GM19395 (cell line): ENCODE data around the gene ARHGEF2.

Source experiments
- ATAC-seq: cut with Tn5 transposase; IDR thresholded peaks from one replicate; pipeline ENCODE4 v1.9.1; 2021; ENCODE audit warnings: mild to moderate bottlenecking, moderate library complexity; ENCODE audit not compliant: unreplicated experiment

The ARHGEF2 gene

DNA sequence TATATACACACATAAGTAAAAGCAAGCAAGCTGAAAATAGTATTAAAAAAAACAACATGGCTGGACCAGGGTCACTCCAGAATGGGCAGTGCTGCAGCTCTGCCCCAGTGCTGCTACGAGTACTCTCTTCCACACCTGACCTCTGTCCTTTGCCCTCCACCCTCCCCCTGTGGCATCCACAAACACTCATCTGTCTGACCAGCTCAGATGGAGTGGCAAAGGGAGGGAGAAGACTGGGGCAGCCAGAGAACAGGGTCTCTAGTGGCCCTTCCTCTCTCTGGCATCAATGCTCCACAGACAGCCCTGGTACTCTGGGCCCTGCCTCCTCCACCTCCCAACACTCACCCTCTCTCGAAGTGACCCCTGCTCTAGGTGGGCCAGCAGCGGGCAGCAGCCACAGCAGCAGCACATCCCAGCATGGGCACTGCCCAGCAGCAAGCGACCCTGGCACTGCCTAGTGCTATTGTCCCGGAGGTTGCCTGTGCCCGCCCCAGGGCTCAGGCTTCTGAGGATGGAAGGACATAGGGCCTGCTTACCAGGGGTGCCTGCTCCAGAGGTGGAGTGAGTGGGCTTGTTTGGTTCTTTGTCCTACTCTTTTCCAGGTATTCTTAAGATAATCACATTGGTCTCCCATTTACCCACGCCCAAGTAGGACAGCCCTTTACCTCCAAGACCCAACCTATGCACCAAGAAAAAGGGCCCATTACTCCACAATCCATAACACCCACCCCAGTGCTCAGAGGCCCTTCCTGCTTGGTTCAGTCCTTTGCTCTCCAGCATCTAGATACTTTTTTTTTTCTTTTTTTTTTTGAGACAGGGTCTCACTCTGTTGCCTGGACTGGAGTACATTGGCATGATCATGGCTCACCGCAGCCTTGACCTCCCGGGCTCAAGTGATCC is 6.2 kb downstream of the ARHGEF2 start:
- no peak for ATAC-seq

DNA sequence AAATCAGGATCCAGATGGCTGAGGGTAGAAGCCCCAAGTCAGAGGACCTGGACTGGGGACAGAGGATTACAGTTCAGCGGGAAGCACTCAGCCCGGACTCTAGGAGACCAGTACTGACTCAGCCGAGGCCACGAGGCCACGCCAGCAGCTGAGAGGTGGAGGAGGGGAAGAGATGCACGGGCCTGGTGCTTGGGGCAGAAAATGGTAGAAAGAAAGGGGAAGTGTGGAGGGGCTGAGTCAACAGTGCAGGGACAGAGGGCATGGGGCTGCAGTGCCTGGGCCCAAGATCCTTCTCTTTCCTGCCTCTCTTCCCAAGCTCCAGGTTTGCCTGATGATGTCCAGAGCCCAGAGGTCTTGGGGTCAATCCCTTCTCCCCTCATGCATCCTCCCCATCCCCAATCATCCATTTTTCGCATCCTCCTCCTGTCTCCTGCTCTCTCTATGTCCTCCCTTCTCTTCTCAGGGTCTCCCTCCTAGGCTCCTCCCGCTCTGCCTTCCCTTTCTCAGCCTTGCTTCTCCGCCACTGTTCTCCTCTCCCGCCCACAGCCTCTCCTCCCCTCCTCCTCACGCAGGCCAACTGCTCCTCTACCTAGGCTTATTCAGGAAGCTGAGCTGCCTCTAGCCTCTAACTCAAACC is 7.7 kb downstream of the ARHGEF2 start:
- no peak for ATAC-seq

DNA sequence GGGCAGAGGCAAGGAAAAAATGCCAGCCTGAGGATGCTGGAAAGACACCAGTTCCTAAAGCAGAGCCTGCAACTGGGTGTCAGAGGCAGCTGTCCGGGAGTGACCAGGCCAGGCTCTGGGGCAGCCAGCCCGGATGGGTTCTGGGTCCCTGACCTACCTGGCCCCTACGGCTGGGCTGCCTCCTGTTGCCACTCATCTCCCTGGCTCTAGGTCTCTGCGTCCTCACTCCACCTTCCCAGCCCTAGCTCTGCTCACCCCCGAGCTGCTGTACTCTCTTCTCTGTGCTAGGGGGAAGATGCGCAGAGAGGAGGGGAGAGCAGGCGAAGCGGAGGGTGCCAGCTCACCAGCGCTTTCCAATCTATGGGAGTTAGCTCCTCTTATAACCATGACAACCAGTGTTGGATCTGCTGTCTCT is 9.0 kb downstream of the ARHGEF2 start:
- no peak for ATAC-seq

DNA sequence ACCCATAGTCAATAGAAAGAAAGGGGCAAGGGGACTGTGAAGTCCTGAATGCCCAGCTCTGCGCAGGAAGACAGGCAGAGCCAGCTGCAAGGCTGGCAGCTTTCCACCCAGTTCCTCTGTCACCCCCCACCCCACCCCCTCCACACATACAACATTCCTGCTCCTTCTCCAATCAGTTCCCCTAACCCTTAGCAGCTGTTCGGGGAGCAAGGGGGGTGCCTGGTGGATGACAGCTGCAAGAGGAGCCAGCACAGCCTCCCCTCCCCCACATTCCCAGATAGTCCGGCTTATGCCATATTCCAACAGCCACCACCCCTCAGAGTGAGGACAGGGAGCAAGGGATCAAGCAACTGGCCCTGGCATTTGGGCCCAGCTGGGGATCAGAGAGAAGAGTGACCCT is 9.7 kb downstream of the ARHGEF2 start:
- ATAC-seq, result no peak

DNA sequence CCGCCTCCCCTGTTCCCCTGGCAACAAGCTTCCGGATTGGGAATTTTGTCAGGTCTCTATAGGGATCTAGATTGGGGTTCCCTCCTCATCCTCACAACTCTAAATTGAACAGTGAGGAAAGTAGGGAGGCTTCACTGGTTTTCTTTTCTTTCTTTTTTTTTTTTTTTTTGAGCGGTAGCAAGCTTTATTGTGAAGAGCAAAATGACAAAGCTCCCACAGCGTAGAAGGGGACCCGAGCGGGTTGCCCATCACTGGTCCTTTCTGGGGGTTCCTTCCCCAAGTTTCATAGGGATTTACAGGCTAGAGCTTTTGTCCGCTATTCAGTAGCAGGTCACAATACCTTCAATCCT is 10.3 kb downstream of the ARHGEF2 start:
- no peak for ATAC-seq

DNA sequence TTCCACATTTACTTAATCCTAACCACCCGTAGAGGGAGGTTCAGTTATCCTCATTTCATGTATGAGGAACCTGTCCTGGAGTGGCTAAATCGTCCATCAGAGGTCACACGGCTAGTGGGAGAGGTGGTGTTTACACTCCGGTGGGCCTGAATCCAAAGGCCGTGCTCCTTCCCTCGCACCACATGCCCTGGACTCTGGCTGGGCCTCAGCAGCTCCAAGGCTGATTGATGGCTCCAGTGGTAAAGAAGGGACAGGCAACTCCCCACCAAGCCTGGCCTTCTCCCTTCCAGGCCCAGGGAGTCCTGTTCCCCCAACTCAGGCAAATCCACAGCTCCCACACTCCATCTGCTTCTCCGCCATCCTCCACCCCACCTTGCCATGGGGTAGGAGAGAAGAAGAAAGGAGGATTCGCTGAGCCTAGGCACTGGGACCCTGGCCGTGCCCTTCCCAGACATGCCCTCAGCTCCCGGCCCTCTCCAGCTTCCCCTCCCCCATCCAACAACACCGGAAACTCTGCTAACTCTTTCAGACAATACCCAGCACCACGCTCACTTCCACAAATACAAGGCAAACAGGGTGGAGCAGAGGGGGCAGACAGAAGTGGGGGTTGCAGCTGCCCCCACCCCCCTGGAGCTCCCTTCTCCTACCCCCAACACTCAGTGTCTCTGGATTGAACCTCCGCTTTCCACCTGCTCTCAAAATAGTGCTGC is 10.9 kb downstream of the ARHGEF2 start:
- ATAC-seq, result no peak

DNA sequence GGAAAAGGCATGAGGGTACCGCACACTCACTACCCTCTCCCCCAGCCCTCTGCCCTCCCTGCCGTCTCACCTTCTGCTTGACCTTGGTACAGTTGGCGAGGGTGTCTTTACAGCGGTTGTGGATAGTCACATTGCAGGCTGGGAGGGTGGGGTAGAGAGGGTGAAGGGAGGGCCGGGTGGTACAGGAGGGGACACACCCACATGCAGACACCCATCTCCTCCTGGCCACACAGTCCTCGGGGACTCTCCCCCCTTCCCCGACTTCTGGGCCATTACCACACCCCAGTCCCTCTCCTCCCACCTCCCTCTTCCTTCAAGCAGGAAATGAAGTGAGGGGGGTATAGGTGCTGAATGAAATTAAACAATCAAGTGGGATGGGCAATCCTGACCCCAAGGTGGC is 11.6 kb downstream of the ARHGEF2 start:
- no peak for ATAC-seq

DNA sequence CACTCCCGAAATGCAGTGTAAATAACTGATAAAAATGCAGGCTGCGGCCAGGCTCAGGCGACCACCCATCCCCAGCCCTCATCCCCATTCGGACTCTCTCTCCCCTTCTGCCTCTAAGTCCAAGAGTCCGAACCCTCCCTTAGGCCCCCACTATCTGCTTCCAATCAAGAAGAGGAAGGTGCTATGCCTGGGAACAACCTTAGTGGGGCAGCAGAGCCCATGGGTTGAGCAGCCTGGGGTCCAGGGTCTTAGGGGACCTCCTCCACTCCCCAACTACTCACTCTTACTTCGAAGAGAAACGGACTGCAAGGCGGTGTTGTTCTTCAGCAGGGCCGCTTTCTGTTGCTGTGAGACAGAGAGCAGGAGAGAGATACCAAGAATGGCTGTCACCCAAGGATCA is 12.2 kb downstream of the ARHGEF2 start:
- no peak for ATAC-seq

DNA sequence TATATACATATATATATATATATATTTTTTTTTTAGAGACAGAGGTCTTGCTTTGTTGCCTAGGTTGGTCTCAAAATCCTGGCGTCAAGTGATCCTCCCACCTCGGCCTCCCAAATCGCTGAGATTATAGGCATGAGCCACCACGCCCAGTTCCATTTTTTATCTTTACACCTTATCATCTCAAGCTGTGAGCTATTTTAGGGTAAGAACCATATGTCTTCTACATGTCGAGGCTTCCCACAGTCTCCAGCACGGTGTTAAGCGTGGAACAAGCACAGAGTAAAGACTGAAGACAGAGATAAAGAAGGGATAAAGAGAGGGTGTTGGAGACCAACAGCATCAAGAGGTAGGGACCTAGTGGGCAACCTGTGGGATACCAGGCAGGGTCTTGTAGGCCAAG is 14.2 kb downstream of the ARHGEF2 start:
- no peak for ATAC-seq

DNA sequence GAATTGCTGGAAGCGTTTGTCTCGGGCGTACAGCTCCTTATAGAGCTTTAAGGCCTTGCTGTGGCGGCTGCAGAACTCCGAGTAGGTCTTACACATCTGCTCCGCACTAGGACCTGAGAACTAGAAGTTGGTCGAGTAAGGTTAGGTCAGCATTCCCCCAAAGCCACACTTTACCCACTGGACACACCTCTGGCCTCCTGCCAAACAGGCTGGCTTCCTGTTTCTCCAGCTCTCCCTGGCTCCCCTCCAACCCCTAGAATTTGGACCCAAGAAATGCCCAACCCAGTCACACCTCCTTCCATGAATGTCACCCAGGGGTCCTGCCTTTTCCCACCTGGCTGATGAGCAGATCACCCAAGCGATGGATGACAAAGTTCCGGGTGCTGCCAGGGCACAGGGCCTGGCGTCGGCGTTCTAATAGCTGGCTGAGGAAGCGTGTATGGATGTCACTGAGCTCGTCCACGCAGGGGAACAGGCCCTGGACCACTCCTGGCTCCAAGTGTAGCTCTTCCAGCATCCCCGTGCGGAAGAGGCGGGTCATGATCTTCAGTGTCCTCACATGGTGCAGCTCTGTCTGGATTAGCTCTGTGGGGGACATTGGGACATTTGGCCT is 15.6 kb downstream of the ARHGEF2 start:
- ATAC-seq, result no peak

DNA sequence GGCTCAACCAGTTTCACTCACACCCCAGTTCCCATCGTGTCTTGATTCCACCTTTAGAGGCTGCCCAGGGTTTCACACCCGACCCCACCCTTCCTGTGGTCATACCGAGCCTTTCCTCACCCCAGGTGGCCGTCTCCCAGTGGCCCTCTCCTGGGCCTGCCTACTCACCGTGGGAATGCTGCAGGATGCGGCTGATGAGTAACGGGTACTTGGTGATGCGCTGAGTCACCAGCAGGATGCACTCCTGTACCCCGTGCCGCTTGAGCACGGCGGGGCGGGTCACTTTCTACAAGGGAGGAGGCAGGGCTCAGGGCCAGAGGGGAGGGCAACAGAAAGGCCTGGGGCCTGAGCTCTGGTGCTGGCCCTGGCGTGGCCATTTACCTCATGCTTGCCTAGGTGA is 16.4 kb downstream of the ARHGEF2 start:
- no peak for ATAC-seq

DNA sequence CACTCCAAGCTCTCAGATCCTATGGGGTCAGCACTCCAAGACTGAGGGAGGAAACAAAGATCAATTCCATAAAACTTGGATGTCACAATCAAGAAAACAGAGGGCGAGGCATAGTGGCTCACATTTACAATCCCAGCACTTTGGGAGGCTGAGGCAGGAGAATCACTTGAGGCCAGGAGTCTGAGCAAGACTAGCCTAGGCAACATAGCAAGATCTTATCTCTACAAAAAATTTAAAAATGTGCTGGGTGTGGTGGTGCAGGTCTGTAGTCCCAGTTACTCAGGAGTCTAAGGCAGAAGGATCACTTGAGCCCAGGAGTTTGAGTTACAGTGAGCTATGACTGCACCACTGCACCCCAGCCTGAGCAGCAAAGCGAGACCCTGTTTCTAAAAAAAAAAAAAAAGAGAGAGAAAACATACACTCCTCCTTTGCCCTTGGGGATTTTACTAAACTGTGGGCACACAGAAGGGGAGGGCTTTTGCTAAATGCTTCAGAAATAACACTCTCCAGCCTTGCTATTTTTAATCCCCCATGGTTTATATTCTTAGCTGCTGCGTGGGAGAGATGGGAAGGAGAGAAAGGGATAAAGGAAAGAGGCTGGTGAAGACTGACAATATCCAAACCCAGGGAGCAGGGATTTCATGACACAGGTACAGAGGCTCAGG is 18.1 kb downstream of the ARHGEF2 start:
- ATAC-seq, result no peak

DNA sequence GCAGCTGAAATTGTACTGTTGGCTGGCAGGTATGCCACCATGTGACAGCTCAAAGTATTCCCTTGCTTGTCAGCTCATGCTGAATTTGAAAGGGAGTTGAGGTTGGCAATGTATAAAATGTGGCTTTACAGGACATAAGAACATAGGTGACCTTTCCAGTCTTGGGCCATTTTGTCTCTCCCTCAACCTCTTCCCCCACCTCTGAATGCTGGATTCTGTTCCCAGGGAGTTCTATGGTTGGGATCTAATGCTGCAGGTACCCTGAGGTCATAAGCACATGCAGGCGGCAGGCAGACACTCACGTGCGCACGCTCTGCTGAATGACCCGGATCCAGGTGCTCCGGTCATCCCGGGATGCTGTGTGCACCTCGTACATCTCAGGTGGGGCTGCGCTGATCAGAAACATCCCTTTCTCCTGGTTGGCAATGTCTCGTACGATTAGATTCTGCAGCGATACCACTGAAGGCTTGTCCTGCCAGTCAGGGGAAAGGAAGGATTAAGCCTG is 20.9 kb downstream of the ARHGEF2 start:
- ATAC-seq, result no peak

DNA sequence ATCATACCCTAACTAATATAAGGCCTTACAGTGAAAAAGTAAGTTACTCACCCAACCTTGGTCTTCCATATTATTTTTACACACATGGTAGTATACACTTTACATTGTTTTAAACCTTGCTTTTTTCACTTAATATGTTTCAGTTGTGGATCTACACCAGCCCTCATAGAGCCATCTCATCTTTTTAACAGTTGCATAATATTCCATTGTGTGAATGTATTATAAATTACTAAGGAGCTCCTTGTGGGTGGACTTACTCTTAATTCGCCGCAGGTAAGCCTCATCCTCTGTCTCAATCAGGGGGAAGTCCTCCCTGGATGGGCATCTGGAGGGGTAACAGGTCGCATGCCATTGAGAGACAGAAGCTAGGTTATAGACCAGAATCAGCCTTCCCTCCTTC is 23.7 kb downstream of the ARHGEF2 start:
- ATAC-seq, result no peak

DNA sequence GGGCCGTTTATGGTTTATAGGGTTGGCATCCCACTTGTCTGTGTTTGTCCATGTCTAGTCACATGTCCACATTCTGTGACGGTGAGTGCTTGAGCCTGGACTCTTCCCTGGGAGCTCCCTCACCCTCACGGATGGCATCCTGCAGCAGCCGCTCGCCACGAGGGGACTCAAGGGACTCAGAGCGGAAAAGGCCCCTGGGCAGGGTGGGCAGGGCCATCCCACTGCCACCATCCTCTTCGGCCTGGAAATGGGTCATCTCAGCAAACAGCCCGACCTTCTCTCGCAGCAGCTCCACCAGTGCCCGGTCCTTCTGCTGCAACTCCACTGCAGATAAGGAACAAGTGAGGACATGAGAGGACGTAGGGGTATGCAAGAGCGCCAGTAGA is 25.8 kb downstream of the ARHGEF2 start:
- ATAC-seq, result no peak

DNA sequence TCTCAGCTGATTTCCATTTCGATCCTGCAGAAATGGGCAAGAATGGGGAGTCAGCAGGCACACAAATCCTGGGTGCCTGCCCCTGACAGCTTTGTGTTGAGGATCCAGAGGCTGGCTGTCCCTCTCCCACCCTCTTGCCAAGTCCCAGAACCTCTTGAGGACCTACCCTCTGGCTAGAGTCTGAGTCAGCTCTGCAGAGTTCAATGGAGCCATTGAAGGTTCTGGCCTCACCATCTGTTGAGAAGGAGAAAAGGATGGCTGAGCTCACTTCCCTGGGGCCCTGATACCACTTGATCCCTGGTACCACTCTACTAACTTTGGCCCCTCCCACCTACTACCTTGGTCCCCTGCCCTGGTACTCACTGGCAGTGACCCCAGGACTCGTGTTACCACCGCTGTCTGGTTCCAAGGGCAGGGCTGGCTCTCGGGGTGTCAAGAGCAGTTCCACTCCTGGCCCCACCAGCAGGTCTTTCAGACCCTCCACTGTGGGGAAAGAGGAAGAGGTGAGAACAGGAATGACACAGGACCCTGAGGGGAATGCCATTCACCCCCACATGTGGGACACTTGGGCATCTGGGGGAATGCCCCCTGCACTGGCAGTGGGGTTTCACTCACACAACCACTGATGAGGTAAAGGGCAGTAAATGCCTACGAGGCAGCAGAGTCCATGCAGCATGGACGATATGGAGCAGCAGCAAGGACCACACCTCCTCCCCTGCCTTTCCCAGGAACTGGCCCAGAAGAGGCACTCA is 26.4 kb downstream of the ARHGEF2 start:
- ATAC-seq, result no peak

DNA sequence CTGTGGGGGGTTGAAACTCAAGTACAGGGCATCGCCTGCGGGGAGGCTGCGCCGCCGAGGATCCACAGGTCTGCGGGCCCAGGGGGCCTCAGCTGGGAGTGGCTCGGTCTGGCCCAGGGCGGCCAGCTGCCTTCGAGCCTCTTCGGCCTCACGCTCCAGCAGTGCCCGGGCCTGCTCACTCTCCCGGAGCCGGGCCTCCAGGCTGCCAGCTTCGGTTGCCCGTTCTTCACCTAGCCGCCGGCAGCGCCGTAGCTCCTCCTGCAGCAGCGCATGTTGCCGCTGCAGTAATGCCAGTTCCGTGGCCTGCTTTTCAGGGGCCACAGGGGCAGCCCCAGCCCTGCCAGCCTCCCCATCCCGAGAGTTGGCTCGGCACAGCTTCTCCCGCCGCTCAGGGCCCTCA is 27.5 kb downstream of the ARHGEF2 start:
- ATAC-seq, result no peak

DNA sequence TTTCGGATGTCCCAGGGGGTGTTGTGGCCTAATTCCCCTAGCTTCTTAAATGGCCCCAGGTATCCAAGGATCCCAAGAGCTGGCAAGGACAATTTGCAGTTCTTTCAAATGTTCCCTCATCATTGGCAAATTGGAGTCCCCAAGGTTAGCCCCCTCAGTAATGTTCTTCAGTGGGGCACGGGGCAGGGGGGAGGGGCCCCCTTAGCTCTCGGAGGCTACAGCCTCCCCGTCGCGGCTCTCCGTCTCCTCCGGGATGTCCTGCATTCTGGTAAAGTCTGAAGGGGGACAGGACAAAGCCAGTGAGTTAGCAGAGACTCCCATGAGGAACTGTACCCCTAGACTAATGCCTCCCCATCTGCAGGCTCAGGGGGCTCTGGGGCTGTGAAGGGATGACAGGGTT is 30.6 kb downstream of the ARHGEF2 start:
- no peak for ATAC-seq

DNA sequence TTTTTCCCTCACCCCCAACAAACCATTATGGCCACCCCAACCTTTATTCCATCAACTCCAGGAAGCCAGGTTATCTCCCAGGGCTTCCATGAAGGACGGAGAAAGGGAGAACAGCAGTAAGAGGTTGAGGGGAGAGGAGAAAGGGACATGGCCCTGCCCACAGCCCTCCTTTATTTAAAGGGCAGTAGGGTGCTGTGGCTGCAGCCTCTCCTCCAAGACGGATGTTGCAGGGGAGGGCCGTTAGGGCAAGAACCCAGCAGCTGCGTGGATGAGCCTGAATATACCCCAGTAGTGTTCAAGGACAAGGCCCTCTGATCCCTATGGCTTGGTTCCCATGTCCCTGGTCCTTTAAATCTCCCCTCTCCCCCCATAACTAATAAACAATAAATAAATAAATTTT is 31.1 kb downstream of the ARHGEF2 start:
- ATAC-seq, result no peak

DNA sequence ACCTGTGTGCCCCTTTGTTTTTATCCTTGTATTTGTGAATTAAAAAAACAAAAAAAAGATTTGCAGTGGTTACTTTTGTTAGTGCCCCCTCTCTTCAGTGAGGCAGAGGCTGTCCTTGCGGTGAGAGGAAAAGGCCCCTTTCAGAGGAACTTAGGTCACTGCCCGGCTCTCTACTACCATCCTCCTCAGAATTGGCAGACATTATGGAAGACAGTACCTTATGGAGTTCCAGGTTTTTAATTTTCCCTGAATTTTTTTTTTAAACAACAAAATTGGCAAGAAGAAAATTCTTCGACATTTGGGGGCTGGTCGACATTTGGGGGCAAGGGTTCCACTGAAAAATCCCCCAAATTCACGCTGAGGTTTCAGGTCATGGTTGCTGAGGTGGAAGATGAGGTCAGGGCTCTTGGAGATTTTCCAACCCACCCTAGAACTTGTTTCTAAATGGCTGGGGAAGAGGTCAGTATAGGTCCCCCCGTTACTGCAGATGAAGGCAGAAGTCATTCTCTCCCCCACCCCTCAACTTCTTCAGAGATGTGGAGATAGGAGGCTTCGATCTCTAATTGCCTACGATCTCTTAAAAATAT is 31.6 kb downstream of the ARHGEF2 start:
- ATAC-seq, result peak; percentile 7
